GM21786 (cell line): ENCODE results near the gene PDLIM5.
"Not testable (repeated sequence)": the region's sequence is repeated elsewhere in the genome, so short reads cannot be mapped to it uniquely, and the experiment has no call there.

ENCODE experiments used
- ATAC-seq: cut with Tn5 transposase; IDR thresholded peaks from one replicate; pipeline ENCODE4 v1.9.1; 2021; ENCODE audit not compliant: unreplicated experiment

The PDLIM5 gene

GRCh38 chr4:94639298-94639697, 187.6 kb downstream of the PDLIM5 start:
- ATAC-seq = no peak

DNA sequence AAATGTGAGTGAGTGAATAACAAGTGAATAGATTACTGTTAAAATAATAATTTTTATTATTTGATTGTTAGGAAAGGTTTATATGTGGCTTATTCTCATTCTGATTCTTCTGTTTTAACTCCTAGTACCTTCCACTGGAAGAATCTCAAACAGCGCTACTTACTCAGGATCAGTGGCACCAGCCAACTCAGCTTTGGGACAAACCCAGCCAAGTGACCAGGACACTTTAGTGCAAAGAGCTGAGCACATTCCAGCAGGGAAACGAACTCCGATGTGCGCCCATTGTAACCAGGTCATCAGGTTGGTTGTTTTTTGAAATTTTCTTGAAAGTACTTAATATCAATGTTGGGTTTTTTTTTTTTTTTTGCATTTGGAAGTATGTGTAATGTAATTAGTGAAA, 188.4 kb downstream of the PDLIM5 start:
- ATAC-seq = no peak

DNA sequence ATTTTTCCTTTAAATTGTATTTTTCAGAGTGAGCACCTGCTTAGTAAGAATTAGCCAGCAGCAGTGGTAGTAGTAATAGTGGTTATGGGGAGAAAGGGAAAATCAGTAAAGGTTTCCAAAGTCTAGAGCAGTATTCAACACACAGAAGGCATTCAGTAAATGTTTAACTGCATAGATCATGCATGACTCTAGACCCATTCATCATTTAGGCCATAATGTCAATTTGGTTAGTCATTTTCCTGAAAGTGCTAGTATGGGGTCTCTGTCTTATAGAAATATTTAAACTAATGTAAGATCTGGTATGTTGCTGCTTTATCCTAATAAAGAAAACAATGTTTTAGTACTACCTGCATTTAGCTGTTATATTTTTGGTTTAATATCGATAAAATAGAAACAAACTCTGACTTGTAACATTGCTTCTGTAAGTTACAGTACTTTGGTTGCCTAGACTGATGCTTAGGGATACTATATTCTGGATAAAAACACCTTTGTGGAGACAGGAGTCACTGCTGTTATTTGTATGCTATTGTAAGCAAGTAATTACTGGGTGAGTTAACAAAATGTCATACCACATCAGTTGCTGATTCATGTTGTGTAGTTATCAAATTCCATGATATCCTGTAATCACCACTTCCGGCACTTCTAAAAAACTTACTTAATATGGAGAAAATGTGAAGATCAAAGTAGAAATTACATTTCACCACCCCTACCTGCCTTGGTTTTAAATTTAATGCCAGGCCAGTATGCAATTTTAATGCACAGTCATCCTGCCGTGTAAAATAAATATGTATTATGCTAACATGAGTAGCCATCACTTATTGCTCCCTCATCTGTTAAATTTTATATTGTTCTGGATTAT, 190.2 kb downstream of the PDLIM5 start:
- no peak for ATAC-seq

- no peak for ATAC-seq
Observed at GRCh38 chr4:94642561-94642866, 190.8 kb downstream of the PDLIM5 start.

GRCh38 chr4:94648699-94649098, 197.0 kb downstream of the PDLIM5 start:
- ATAC-seq = no peak

DNA sequence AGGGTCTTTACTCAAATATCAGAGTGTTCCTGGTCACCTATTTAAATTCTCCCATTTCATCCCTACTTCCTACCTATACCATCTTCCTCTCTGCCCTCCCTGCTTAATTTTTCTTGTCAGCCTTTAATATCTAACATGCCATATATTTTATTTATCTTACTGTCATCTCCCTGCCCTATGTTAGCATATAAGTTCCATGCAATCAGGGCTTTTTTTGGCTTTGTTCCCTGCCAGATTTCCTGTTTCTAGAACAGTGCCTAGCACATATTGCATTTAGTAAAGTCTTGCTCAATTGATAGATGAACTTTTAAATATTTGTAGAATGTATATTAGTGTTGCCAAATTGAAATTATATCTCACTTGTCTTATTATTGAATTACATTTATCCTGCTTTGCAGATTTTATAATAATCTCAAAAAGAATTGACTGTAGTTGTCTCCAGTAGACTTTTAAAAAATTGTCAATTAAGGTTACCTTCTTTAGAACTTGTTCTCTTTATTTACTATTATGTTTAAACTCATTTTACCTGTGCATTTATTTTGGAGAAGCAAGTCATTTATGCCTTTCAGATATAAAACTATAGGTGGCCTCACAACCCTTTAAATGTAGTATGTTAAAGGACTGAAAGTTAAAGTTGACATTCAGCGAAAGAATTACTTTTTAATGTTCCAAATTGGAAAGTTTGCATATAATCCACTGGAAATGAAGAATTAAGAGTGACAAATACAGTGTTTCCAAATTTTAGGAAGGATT, 197.8 kb downstream of the PDLIM5 start:
- no peak for ATAC-seq

- no peak for ATAC-seq
Observed at GRCh38 chr4:94650134-94650495, 198.4 kb downstream of the PDLIM5 start.

GRCh38 chr4:94650690-94651089, 198.9 kb downstream of the PDLIM5 start:
- ATAC-seq = no peak

GRCh38 chr4:94653095-94653649, 201.4 kb downstream of the PDLIM5 start:
- ATAC-seq = no peak

GRCh38 chr4:94653984-94654609, 202.4 kb downstream of the PDLIM5 start:
- ATAC-seq = no peak

GRCh38 chr4:94654714-94655113, 203.0 kb downstream of the PDLIM5 start:
- ATAC-seq = no peak

- no peak for ATAC-seq
Observed at GRCh38 chr4:94660614-94661013, 208.9 kb downstream of the PDLIM5 start.

- ATAC-seq = not testable (repeated sequence)
Observed at GRCh38 chr4:94665021-94665420, 213.3 kb downstream of the PDLIM5 start.

GRCh38 chr4:94665500-94666404, 214.0 kb downstream of the PDLIM5 start:
- no peak for ATAC-seq

GRCh38 chr4:94668724-94669123, 217.0 kb downstream of the PDLIM5 start:
- no peak for ATAC-seq

DNA sequence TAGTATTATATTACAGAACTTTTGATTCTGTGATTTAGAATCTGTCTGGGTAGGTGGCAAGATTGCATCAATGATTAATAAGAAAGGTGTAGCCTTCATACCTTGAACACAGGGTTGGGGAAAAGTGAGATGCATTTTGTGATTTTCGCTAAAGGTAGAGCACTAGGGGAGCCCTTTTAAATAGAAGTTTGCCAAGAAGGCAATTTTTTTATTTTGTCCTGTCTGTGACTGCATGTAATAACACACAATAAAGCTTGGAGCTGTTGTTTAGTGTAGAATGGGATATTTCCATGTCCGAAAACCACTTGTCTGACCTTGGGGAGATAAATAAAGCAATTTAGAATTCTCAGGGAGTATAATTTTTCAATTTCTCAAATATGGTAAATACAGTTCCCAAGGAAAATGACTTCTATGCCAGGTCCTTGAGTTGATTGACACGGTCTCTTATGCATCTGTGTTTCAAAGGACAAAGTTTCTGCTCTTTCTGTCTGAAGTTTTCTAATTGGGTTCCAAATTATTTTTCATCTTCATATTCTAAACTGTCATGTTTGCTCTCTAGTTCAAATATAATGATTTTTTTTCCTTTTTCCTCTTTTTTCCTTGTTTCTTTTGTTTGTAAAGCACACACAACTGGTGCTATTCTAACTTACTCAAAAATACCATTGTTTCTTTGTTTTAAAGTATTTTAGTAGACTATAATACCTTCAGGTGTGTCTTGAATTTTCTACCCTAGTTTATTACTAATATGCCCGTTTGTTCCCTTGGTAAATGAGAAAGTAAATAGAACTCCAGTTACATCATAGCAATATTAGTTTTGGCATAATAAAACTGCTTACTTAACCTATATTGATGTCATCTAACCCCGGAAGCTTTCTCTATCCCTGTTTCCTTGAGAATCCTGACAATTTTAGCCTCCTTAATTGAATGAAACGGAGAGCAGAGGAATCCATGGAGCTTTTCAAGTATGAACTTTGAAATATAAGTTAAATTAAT, 218.2 kb downstream of the PDLIM5 start:
- no peak for ATAC-seq

DNA sequence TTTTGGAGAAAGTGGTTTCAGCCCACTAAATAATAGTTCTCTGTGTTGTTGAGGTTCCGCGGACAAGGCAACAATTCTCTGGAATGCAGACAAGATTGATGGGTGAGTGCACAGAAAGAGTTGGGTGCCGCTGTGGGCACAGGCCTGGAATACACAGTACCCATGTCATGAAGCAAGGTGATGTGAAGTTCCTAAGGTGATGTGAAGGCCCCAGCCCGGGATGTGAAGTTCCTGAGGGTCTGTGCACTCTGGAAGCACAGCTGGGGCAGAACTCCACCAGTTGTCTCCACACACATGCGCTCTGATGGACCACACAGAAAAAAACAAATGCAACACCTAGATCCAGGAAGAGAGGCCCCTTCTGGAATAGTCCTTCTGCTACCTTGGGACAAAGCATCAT, 219.4 kb downstream of the PDLIM5 start:
- no peak for ATAC-seq

- no peak for ATAC-seq
Observed at GRCh38 chr4:94673961-94674360, 222.2 kb downstream of the PDLIM5 start.

DNA sequence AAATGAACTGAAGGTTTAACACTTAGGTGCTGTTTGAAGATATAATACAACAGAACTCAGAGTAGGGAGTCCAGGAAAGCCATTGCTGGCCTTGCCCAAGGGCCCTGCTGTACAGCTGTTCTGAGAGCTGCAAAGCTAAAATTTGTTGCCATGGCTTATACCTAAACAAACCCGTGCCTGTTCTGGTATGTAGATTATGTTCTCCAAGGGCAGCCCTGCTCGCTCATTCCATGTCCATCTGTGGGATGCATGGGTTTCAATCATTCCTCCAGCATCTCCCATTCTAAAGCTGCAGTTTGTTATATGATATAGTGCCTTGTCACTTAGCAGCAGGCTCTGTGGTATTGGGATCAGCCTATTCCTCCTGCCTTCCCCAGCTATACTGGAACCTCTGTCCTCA, 225.2 kb downstream of the PDLIM5 start:
- no peak for ATAC-seq

- ATAC-seq = no peak
Observed at GRCh38 chr4:94678896-94679295, 227.2 kb downstream of the PDLIM5 start.
